OCI-LY3 (cell line): ENCODE results near the gene INPP5A.

Experiments used
- H2AFZ ChIP-seq: fragments of 200-600, 300-600 bp; shearing (Covaris generic); 2 replicates; pipeline ENCODE4 v1.6.0; 2014; ENCODE audit warnings: antibody characterized with exemption, low read depth, low read length
- H3K27ac ChIP-seq: fragments of 200-600, 300-600 bp; sonication (generic); 2 replicates; pipeline ENCODE4 v1.5.1; 2014; ENCODE audit warnings: mild to moderate bottlenecking, low read length, moderate library complexity, mixed read lengths
- H3K27me3 ChIP-seq: fragments of 200-600, 300-600 bp; sonication (generic); 2 replicates; pipeline ENCODE4 v1.6.1; 2014; ENCODE audit warnings: low read depth, low read length, mixed read lengths
- H3K36me3 ChIP-seq: fragments of 200-600, 300-600 bp; sonication (generic); replicated peaks from 2 replicates; pipeline ENCODE3; 2014; ENCODE audit warnings: low read depth, low read length, mixed read lengths
- H3K4me1 ChIP-seq: fragments of 300-600, 200-600 bp; sonication (generic); 2 replicates; pipeline ENCODE4 v1.6.1; 2014; ENCODE audit warnings: low read length, mixed read lengths
- H3K4me2 ChIP-seq: fragments of 200-600, 300-600 bp; sonication (generic); 2 replicates; pipeline ENCODE4 v1.6.1; 2014; ENCODE audit warnings: low read length, mixed read lengths
- H3K4me3 ChIP-seq: fragments of 300-600, 200-600 bp; sonication (generic); 2 replicates; pipeline ENCODE4 v1.5.1; 2014; ENCODE audit warnings: antibody characterized with exemption, mild to moderate bottlenecking, low read length, moderate library complexity
- H3K79me2 ChIP-seq: fragments of 300-600, 200-600 bp; shearing (Covaris generic); 2 replicates; pipeline ENCODE4 v1.6.1; 2014; ENCODE audit warnings: mild to moderate bottlenecking, low read length, mixed read lengths
- H3K9ac ChIP-seq: fragments of 300-600, 200-600 bp; shearing (Covaris generic); 2 replicates; pipeline ENCODE4 v1.6.0; 2014; ENCODE audit warnings: mild to moderate bottlenecking, low read length, moderate library complexity
- H3K9me3 ChIP-seq: fragments of 200-600, 300-600 bp; shearing (Covaris generic); 2 replicates; pipeline ENCODE4 v1.6.1; 2014; ENCODE audit warnings: low read length, mixed read lengths; ENCODE audit not compliant: insufficient read depth
- H4K20me1 ChIP-seq: fragments of 200-600, 300-600 bp; sonication (generic); 2 replicates; pipeline ENCODE4 v1.6.1; 2016; ENCODE audit warnings: low read length, mixed read lengths; ENCODE audit not compliant: insufficient read depth
- CTCF ChIP-seq: fragments of 200-600, 300-600 bp; sonication (generic); IDR thresholded peaks from 2 replicates; pipeline ENCODE4 v1.5.1; 2014; ENCODE audit warnings: antibody characterized with exemption, low read length, low read depth
- EZH2phosphoT487 ChIP-seq: fragments of 200-600 bp; shearing (Covaris generic); IDR thresholded peaks from 2 replicates; pipeline ENCODE4 v1.6.1; 2018; ENCODE audit warnings: antibody characterized with exemption, mixed run types, low read depth

INPP5A gene

GRCh38 chr10:132588301-132589013, 50.9 kb downstream of the INPP5A start:
- Histone ChIP-seq H3K27ac (no peak overlapping the region), H3K36me3 (no peaks in the 10 kb centered on the region), H3K4me2 (no peak overlapping the region), H3K79me2 (no peaks in the 10 kb centered on the region), H2AFZ (no peak overlapping the region), H3K9ac (no peak overlapping the region), H3K4me3 (no peak overlapping the region), H3K4me1 (peaks cover 4% of the 10 kb centered on the region), H3K27me3 (peaks cover 5% of the 10 kb centered on the region; the same call in 1 of the 2 replicates), H4K20me1 (no peaks in the 10 kb centered on the region), H3K9me3 (no peaks in the 10 kb centered on the region)
- no peak for TF ChIP-seq CTCF
- TF ChIP-seq EZH2phosphoT487 = no peak

GRCh38 chr10:132589015-132589414, 51.4 kb downstream of the INPP5A start:
- Histone ChIP-seq H3K4me1 (peaks cover 9% of the 10 kb centered on the region), H3K36me3 (no peaks in the 10 kb centered on the region), H3K4me3 (no peak overlapping the region), H3K9ac (no peak overlapping the region), H3K27me3 (peaks cover under 1% of the 10 kb centered on the region; the same call in 1 of the 2 replicates), H3K9me3 (no peaks in the 10 kb centered on the region), H3K27ac (no peak overlapping the region), H4K20me1 (no peaks in the 10 kb centered on the region), H3K79me2 (no peaks in the 10 kb centered on the region), H2AFZ (no peak overlapping the region), H3K4me2 (no peak overlapping the region)
- no peak for TF ChIP-seq CTCF
- no peak for TF ChIP-seq EZH2phosphoT487

- Histone ChIP-seq H3K4me2 (no peak overlapping the region), H4K20me1 (no peaks in the 10 kb centered on the region), H3K4me1 (peaks cover 9% of the 10 kb centered on the region), H3K9ac (no peak overlapping the region), H3K9me3 (no peaks in the 10 kb centered on the region), H3K4me3 (no peak overlapping the region), H3K27ac (no peak overlapping the region), H3K79me2 (no peaks in the 10 kb centered on the region), H2AFZ (no peak overlapping the region), H3K27me3 (no peaks in the 10 kb centered on the region; the same call in 1 of the 2 replicates), H3K36me3 (no peaks in the 10 kb centered on the region)
- TF ChIP-seq CTCF (no peak), EZH2phosphoT487 (no peak)
These were observed 52.1 kb downstream of the INPP5A start for GRCh38 chr10:132589681-132590080.

GRCh38 chr10:132590094-132590751, 52.6 kb downstream of the INPP5A start:
- no peak overlapping the region for H3K4me3 ChIP-seq
- no peaks in the 10 kb centered on the region for H3K36me3 ChIP-seq
- H3K27me3 ChIP-seq = no peaks in the 10 kb centered on the region
- H3K9me3 ChIP-seq = no peaks in the 10 kb centered on the region
- H3K4me1 ChIP-seq = peaks cover 9% of the 10 kb centered on the region
- H3K27ac ChIP-seq = no peak overlapping the region
- H3K79me2 ChIP-seq = no peaks in the 10 kb centered on the region
- H4K20me1 ChIP-seq = no peaks in the 10 kb centered on the region
- H3K4me2 ChIP-seq = no peak overlapping the region
- no peak overlapping the region for H3K9ac ChIP-seq
- no peak for TF ChIP-seq EZH2phosphoT487
- TF ChIP-seq CTCF = no peak
- H2AFZ ChIP-seq = no peak overlapping the region
